Right lobe of liver (tissue), 6 donors: ENCODE measurements around the gene LRRC72. TPM values are rescaled to one million over a fixed set of nuclear protein-coding genes. Genes with fewer than 3 reads are reported as not detected.

ENCODE experiments used
- ATAC-seq, 4 donors: fragments of 200-7000 bp; cut with Tn5 transposase; one replicate each; pipeline ENCODE4 v1.9.1; 2020; ENCODE audit warnings: mild to moderate bottlenecking in 4 of 4, moderate library complexity in 4 of 4
- DNase-seq, 3 donors: peaks; one replicate each; pipeline ENCODE4 v3.0.0-alpha.2; 2020
- H3K27ac ChIP-seq, 3 donors: fragments of 200-600 bp; one replicate each; pipeline ENCODE4 v1.8.0; 2022
- H3K27me3 ChIP-seq, 2 donors: fragments of 200-600 bp; one replicate each; pipeline ENCODE4 v1.8.0; 2022
- H3K36me3 ChIP-seq, 4 donors: fragments of 200-600 bp; sonication (generic) in 1 of 4; one replicate each; pipeline versions ENCODE4 v1.5.1 to v1.8.0; 2017 to 2022; ENCODE audit warnings: control low read depth in 1 of 4
- H3K4me1 ChIP-seq, 4 donors: fragments of 200-600 bp; sonication (generic) in 1 of 4; one replicate each; pipeline versions ENCODE4 v1.5.1 to v1.8.0; 2017 to 2022; ENCODE audit warnings: control low read depth in 1 of 4
- H3K4me3 ChIP-seq, 3 donors: fragments of 200-600 bp; one replicate each; pipeline ENCODE4 v1.8.0; 2022
- H3K9me3 ChIP-seq, 4 donors: fragments of 200-600 bp; sonication (generic) in 1 of 4; one replicate each; pipeline versions ENCODE4 v1.5.1 to v1.8.0; 2017 to 2022; ENCODE audit warnings: control low read depth in 1 of 4
- CTCF ChIP-seq, 4 donors: fragments of 200-600 bp in 3 of 4; fragments of 450-650 bp in 1 of 4; IDR thresholded peaks; one replicate each; pipeline versions ENCODE4 v1.5.1 to v1.8.0; 2016 to 2022; ENCODE audit warnings: antibody characterized with exemption in 4 of 4, mild to moderate bottlenecking in 2 of 4
- POLR2A ChIP-seq: fragments of 450-650 bp; IDR thresholded peaks from one replicate; pipeline ENCODE4 v1.6.1; 2017; ENCODE audit warnings: antibody characterized with exemption, mild to moderate bottlenecking
- WGBS: methylation state at CpG from one replicate; pipeline ENCODE4 v1.1.6; 2018; ENCODE audit warnings: low coverage, low lambda C conversion rate; ENCODE audit not compliant: insufficient coverage; ENCODE audit errors: missing lambda C conversion rate; 5-methylcytosine and 5-hydroxymethylcytosine counted together
- intact Hi-C, 2 donors: fragments of 100-400 bp; cut with DNase I; formaldehyde crosslinking; loops; one replicate each; pipeline versions ENCODE4 v1.11.2 to v1.14.1; 2022
- total RNA-seq, 6 experiments: library from RNA; depleted of rRNA in 2 of 6; stranded (reverse); fragments of >200 nt in 2 of 6; fragmentation: NEBNext Ultra II Directional in 3 of 6; extraction: Animal tissue kit (Norgen Biotek cat#: 25700) in 3 of 6; gene quantifications; one replicate each; pipeline versions ENCODE4 v1.1.0 to v1.2.4, GENCODE V29; 2016 to 2023
- donor health status: DM: no; HTN: yes; CAD: no.
- donor health status: DM: no; HTN: no; CAD: no.
- donor health status: DM: no; HTN: no; CAD: no.
- donor health status: DM: no; HTN: yes; CAD: no.
- donor health status: DM: no; HTN: yes; CAD: no.

Gene LRRC72
- total RNA-seq, 6 experiments from 2014 or later: not detected

GRCh38 chr7:16609842-16610450 lies 83.3 kb downstream of the LRRC72 start:
- Histone ChIP-seq H3K9me3 (no peaks in the 10 kb centered on the region), H3K4me3 (no peak overlapping the region), H3K27me3 (no peaks in the 10 kb centered on the region), H3K27ac (no peak overlapping the region), H3K4me1 (no peaks in the 10 kb centered on the region), H3K36me3 (peaks cover 0 to 9% (median under 1%) of the 10 kb centered on the region in 4 donors)
- ATAC-seq (peak in 1 of 4 donors; percentile 45), DNase-seq (no peak)
- TF ChIP-seq CTCF (IDR thresholded peaks at IDR 0.05): no peak
- TF ChIP-seq POLR2A: no peak
- WGBS: 82% methylated on average over 4 of the region's 4 CpGs
- intact Hi-C loops: no loop called here

GRCh38 chr7:16611711-16612110 lies 85.1 kb downstream of the LRRC72 start:
- intact Hi-C loops: no loop called here
- Histone ChIP-seq H3K36me3 (peaks cover 0 to 10% (median 7%) of the 10 kb centered on the region in 4 donors), H3K9me3 (no peaks in the 10 kb centered on the region), H3K27me3 (no peaks in the 10 kb centered on the region), H3K4me1 (no peaks in the 10 kb centered on the region), H3K4me3 (no peak overlapping the region), H3K27ac (no peak overlapping the region)
- ATAC-seq: no peak
- WGBS: 63% methylated on average over 2 of the region's 2 CpGs
- no peak for TF ChIP-seq POLR2A
- TF ChIP-seq CTCF (IDR thresholded peaks at IDR 0.05): no peak
- no peak for DNase-seq

- peaks cover 0 to 13% (median 7%) of the 10 kb centered on the region in 4 donors for H3K36me3 ChIP-seq
- WGBS: 86% methylated on average over 5 of the region's 5 CpGs
- no peak overlapping the region for H3K4me3 ChIP-seq
- intact Hi-C loops: no loop called here
- no peaks in the 10 kb centered on the region for H3K9me3 ChIP-seq
- no peaks in the 10 kb centered on the region for H3K27me3 ChIP-seq
- no peak for TF ChIP-seq POLR2A
- no peak for TF ChIP-seq CTCF (IDR thresholded peaks at IDR 0.05)
- DNase-seq (no peak), ATAC-seq (no peak)
- no peaks in the 10 kb centered on the region for H3K4me1 ChIP-seq
- H3K27ac ChIP-seq: no peak overlapping the region
Observed at GRCh38 chr7:16615228-16615627, 88.6 kb downstream of the LRRC72 start.

- intact Hi-C loops: no loop called here
- 67% methylated on average over 4 of the region's 4 CpGs for WGBS
- no peak overlapping the region for H3K27ac ChIP-seq
- DNase-seq (no peak), ATAC-seq (no peak)
- H3K4me1 ChIP-seq: no peaks in the 10 kb centered on the region
- no peaks in the 10 kb centered on the region for H3K9me3 ChIP-seq
- H3K36me3 ChIP-seq: peaks cover 0 to 13% (median 7%) of the 10 kb centered on the region in 4 donors
- H3K4me3 ChIP-seq: no peak overlapping the region
- H3K27me3 ChIP-seq: no peaks in the 10 kb centered on the region
- TF ChIP-seq POLR2A (no peak), CTCF (IDR thresholded peaks at IDR 0.05) (no peak)
Observed at GRCh38 chr7:16616122-16616521, 89.5 kb downstream of the LRRC72 start.
